Activated naive CD8-positive, alpha-beta T cell (primary cell): ENCODE results near the gene TEX101.
A peak's percentile ranks its signal among the peaks of the same experiment; 100 is the strongest.
"Not testable (repeated sequence)": the region's sequence is repeated elsewhere in the genome, so short reads cannot be mapped to it uniquely, and the experiment has no call there.

Source experiments
- H3K27ac Mint-ChIP-seq: one replicate; pipeline ENCODE4 v1.8.0; 2021; ENCODE audit warnings: mixed read lengths
- H3K27me3 Mint-ChIP-seq: one replicate; pipeline ENCODE4 v1.8.0; 2021; ENCODE audit warnings: mixed read lengths
- H3K36me3 Mint-ChIP-seq: one replicate; pipeline ENCODE4 v1.8.0; 2021; ENCODE audit warnings: mixed read lengths
- H3K4me1 Mint-ChIP-seq: one replicate; pipeline ENCODE4 v1.8.0; 2021; ENCODE audit warnings: low read depth, mixed read lengths
- H3K4me3 Mint-ChIP-seq: one replicate; pipeline ENCODE4 v1.8.0; 2021; ENCODE audit warnings: mild to moderate bottlenecking, mixed read lengths
- H3K9me3 Mint-ChIP-seq: one replicate; pipeline ENCODE4 v1.8.0; 2021; ENCODE audit warnings: low read depth, mixed read lengths

Gene TEX101

DNA sequence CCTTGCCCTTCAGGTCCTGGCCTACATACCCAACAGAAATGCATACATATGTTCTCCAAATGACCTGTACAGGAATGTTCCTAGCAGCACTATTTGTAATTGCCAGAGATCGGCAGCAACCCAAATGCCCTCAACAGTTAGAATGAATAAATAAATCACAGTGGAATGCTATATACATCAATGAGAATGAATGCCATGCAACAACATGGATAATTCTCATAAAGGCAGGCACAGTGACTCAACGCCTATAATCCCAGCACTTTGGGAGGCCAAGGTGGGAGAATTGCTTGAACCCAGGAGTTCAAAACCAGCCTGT is 18.6 kb downstream of the TEX101 start:
- Mint-ChIP-seq H3K36me3 (no peaks in the 10 kb centered on the region), H3K4me1 (peaks cover 32% of the 10 kb centered on the region), H3K4me3 (no peak overlapping the region), H3K27me3 (no peaks in the 10 kb centered on the region), H3K27ac (no peak overlapping the region), H3K9me3 (no peaks in the 10 kb centered on the region)

DNA sequence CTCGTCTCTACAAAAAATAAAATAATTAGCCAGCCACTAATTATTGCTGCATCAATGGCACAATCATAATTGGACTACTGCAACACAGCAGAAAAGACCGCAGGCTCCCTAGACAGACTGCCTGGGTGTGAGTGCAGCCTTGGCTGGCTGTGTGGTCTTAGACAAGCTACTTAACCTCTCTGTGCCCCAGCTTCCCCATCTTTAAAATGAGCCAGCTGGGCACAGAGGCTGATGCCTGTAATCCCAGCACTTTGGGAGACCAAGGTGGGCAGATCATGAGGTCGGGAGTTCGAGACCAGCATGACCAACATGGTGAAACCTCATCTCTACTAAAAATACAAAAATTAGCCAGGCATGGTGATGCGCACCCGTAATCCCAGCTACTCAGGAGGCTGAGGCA is 19.0 kb downstream of the TEX101 start:
- Mint-ChIP-seq H3K4me3 (no peak overlapping the region), H3K27me3 (no peaks in the 10 kb centered on the region), H3K36me3 (no peaks in the 10 kb centered on the region), H3K4me1 (peaks cover 35% of the 10 kb centered on the region), H3K9me3 (no peaks in the 10 kb centered on the region), H3K27ac (no peak overlapping the region)

DNA sequence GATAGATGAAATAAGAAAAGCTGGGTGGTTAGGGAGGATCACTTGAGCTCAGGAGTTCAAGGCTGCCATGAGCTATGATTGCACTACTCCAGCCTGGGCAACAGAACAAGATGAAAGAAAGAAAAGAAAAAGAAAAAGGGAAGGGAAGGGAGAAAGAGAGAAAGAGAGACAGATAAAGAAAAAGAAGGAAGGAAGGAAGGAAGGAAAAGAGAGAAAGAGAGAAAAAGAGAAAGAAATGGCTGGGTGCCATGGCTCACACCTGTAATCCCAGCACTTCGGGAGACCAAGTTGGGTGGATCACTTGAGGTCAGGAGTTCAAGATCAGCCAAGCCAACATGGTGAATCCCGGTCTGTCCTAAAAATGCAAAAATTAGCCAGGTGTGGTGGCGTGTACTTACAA is 21.1 kb downstream of the TEX101 start:
- Mint-ChIP-seq H3K27ac (no peak overlapping the region), H3K9me3 (no peaks in the 10 kb centered on the region), H3K27me3 (no peaks in the 10 kb centered on the region), H3K4me1 (peaks cover 50% of the 10 kb centered on the region), H3K4me3 (no peak overlapping the region), H3K36me3 (no peaks in the 10 kb centered on the region)

DNA sequence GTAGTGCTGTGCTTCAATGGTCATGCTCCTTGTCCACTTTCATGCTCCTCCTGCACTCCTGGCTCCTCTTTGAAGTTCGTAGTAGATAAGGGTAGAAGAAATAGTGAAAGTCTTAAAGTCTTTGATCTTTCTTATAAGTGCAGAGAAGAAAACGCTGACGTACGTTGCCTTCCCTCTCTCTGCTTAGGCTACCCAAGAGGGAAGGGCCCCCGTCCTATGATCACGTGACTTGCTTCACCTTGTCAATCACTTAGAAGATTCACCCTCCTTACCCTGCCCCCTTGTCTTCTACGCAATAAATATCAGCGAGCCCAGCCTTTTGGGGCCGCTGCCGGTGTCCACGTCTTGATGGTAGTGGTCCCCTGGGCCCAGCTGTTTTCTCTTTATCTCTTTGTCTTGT is 22.6 kb downstream of the TEX101 start:
- H3K4me3 Mint-ChIP-seq, H3K27ac Mint-ChIP-seq, H3K27me3 Mint-ChIP-seq, H3K9me3 Mint-ChIP-seq, H3K36me3 Mint-ChIP-seq: not testable (repeated sequence)
- peaks cover 52% of the 10 kb centered on the region for H3K4me1 Mint-ChIP-seq

DNA sequence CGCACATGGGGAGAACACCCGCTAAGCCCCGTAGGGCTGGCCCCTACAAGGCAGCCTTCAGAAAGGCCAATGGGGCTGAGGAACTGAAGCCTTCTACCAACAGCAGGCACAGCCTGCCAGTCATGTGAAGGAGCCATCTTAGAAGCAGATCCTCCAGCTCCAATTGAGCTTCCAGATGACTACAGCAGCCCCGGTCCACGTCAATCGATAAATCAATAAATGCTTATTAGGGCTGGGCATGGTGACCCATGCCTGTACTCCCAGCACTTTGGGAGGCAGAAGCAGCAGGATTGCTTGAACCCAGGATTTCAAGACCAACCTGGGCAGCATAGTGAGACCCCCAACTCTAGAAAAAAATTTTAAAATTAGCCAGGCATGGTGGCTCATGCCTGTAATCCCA is 23.0 kb downstream of the TEX101 start:
- Mint-ChIP-seq H3K4me3 (no peak overlapping the region), H3K27ac (no peak overlapping the region), H3K27me3 (no peaks in the 10 kb centered on the region), H3K9me3 (no peaks in the 10 kb centered on the region), H3K4me1 (peaks cover 50% of the 10 kb centered on the region), H3K36me3 (no peaks in the 10 kb centered on the region)

GRCh38 chr19:43438291-43439031 is 23.8 kb downstream of the TEX101 start:
- no peaks in the 10 kb centered on the region for H3K9me3 Mint-ChIP-seq
- peak overlapping the region; percentile 58 for H3K27ac Mint-ChIP-seq
- H3K4me1 Mint-ChIP-seq: peaks cover 48% of the 10 kb centered on the region
- H3K36me3 Mint-ChIP-seq: no peaks in the 10 kb centered on the region
- no peaks in the 10 kb centered on the region for H3K27me3 Mint-ChIP-seq
- H3K4me3 Mint-ChIP-seq: peak overlapping the region; percentile 32

- peak overlapping the region; percentile 28 for H3K27ac Mint-ChIP-seq
- H3K4me1 Mint-ChIP-seq: peaks cover 49% of the 10 kb centered on the region
- no peaks in the 10 kb centered on the region for H3K27me3 Mint-ChIP-seq
- peak overlapping the region; percentile 32 for H3K4me3 Mint-ChIP-seq
- H3K36me3 Mint-ChIP-seq: no peaks in the 10 kb centered on the region
- H3K9me3 Mint-ChIP-seq: no peaks in the 10 kb centered on the region
Measured at GRCh38 chr19:43439032-43439708, 24.5 kb downstream of the TEX101 start.

GRCh38 chr19:43439709-43440063 is 25.0 kb downstream of the TEX101 start:
- Mint-ChIP-seq H3K27me3 (no peaks in the 10 kb centered on the region), H3K9me3 (no peaks in the 10 kb centered on the region), H3K4me1 (peaks cover 47% of the 10 kb centered on the region), H3K4me3 (no peak overlapping the region), H3K36me3 (no peaks in the 10 kb centered on the region), H3K27ac (no peak overlapping the region)

GRCh38 chr19:43441716-43442115 is 27.0 kb downstream of the TEX101 start:
- Mint-ChIP-seq H3K27me3 (no peaks in the 10 kb centered on the region), H3K27ac (no peak overlapping the region), H3K4me3 (no peak overlapping the region), H3K4me1 (peaks cover 42% of the 10 kb centered on the region), H3K9me3 (no peaks in the 10 kb centered on the region), H3K36me3 (no peaks in the 10 kb centered on the region)

GRCh38 chr19:43444091-43444490 is 29.4 kb downstream of the TEX101 start:
- H3K27me3 Mint-ChIP-seq, H3K36me3 Mint-ChIP-seq, H3K4me3 Mint-ChIP-seq, H3K9me3 Mint-ChIP-seq, H3K27ac Mint-ChIP-seq: not testable (repeated sequence)
- peaks cover 27% of the 10 kb centered on the region for H3K4me1 Mint-ChIP-seq

DNA sequence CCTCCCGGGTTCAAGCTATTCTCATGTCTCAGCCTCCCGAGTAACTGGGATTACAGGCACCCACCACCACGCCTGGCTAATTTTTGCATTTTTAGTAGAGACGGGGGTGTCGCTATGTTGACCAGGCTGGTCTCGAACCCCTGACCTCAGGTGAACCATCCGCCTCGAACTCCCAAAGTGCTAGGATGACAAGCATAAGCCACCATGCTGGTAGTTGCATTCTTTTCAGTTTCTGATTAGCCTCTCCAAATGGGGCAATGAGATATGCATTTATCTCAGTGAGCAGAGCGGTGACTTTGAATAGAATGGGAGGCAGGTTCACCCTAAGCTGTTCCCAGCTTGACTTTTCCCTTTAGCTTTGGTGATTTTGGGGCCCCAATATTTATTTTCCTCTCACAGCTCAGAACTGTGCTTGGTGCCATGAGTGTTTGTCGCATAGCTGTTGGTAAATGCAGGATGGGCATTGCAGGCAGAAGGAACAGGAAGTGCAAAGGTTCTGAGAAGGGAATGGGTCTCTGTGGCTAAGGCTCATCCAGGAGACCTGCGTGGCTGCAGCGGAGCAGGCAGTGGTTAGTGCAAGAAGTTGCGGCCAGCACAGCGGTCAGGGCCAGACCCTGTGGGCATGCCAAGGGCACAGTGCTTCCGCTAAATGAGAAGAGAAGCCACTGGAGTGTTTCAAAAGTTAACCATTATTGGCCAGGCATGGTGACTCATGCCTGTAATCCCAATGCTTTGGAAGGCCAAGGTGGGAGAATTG is 30.0 kb downstream of the TEX101 start:
- Mint-ChIP-seq H3K36me3 (no peaks in the 10 kb centered on the region), H3K27ac (no peak overlapping the region), H3K4me3 (no peak overlapping the region), H3K4me1 (peaks cover 23% of the 10 kb centered on the region), H3K27me3 (no peaks in the 10 kb centered on the region), H3K9me3 (no peaks in the 10 kb centered on the region)

DNA sequence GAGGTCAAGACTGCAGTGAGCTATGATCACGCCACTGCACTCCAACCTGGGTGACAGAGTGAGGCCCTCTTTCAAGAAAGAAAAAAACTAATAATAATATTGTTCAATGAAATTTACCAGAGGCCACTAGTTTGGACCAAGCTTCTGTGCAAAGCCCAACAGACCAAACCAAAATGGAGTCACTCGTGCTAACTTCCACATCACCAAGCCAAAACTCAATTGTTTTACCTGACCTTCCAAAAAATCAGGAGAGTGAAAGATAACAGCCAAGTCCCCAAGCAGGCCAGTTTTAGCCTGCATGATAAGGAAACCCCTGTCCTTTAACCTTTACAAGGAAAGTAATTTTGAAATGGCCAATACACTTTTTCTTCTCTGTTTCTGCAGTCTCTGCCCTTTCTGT is 30.7 kb downstream of the TEX101 start:
- Mint-ChIP-seq H3K4me1 (peaks cover 20% of the 10 kb centered on the region), H3K27me3 (no peaks in the 10 kb centered on the region), H3K4me3 (no peak overlapping the region), H3K9me3 (no peaks in the 10 kb centered on the region), H3K27ac (no peak overlapping the region), H3K36me3 (no peaks in the 10 kb centered on the region)

DNA sequence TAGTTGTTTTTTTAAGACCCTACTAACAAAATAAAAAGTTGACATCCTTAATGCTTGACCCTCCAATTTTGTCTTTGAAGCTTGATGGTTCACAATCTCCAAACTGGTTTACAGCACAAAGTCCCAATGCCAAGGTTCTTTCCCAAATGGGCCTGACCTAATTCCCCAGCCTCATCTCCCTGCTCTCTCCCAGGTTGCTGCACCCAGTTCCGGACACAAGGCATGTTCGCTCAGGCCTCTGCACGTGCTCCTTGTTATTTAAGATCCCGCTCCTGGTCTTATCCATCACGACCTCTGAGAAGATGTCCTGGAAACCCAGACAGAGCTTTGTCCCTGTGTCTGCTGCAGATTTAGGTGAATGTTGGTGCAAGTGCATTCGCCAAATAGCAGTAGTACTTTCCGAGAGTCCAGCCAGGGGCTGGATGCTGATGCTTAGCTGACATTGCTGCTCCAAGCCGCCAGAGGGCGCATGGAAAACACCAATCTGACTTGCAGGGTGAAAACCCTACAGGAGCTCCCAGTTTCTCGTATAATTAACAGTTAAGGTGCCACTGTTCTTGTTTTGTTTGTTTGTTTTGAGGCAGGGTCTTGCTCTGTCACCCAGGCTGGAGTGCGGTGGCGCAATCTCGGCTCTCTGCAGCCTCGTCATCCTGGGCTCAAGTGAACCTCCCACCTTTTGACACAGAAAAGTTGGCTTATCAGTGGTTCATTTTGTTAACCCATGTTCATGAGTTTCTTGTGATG is 32.2 kb downstream of the TEX101 start:
- H3K9me3 Mint-ChIP-seq: no peaks in the 10 kb centered on the region
- no peaks in the 10 kb centered on the region for H3K27me3 Mint-ChIP-seq
- H3K27ac Mint-ChIP-seq: no peak overlapping the region
- peaks cover 19% of the 10 kb centered on the region for H3K4me1 Mint-ChIP-seq
- H3K4me3 Mint-ChIP-seq: no peak overlapping the region
- no peaks in the 10 kb centered on the region for H3K36me3 Mint-ChIP-seq

GRCh38 chr19:43447655-43448054 is 33.0 kb downstream of the TEX101 start:
- Mint-ChIP-seq H3K36me3 (no peaks in the 10 kb centered on the region), H3K27me3 (no peaks in the 10 kb centered on the region), H3K9me3 (no peaks in the 10 kb centered on the region), H3K4me3 (no peak overlapping the region), H3K4me1 (peaks cover 18% of the 10 kb centered on the region), H3K27ac (no peak overlapping the region)

DNA sequence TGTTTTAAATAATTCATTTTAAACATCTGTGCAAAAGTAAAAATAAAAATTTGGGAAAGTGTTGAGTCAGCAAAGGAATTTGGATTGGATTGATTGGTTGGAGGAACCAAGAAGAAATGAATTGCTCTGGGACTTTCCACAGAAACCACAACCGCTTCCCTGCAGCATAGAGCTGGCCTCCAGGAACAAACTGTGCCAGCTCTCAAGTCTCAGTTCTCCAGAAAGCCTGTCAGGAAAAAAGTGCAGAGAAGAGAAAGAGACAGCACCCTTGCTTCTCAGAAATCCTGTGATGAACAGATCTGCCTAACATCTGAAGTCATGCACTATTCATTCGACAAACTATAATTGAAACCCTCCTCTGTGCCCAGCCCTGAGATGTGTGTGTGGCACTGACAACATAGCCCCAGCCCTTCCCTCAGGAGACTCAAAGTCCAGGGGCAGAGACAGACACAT is 35.9 kb downstream of the TEX101 start:
- H3K27ac Mint-ChIP-seq: peak overlapping the region; percentile 22
- H3K4me3 Mint-ChIP-seq: no peak overlapping the region

More for the DNA sequence above, 35.9 kb downstream of the TEX101 start:
- Mint-ChIP-seq H3K4me1 (peaks cover 10% of the 10 kb centered on the region), H3K27me3 (no peaks in the 10 kb centered on the region), H3K36me3 (no peaks in the 10 kb centered on the region), H3K9me3 (no peaks in the 10 kb centered on the region)
